T47D (cell line): ENCODE measurements around the gene MPV17L2.

Experiments
- DNase-seq, 2 experiments: peaks; one replicate each; pipeline versions ENCODE4 v3.0.0 to v3.0.0-alpha.2; 2011 to 2012; ENCODE audit warnings: low read depth in 1 of 2, low spot score in 1 of 2
- JUND ChIP-seq: IDR thresholded peaks from 2 replicates; pipeline ENCODE4 v1.6.1; 2012; ENCODE audit warnings: low read depth
- in situ Hi-C: cut with HindIII; loops from 2 replicates; pipeline ENCODE4 v1.10.0; 2016; ENCODE audit warnings: low sequenced_read_pairs, low pct_unique_long_range_greater_than_20kb

Gene MPV17L2

GRCh38 chr19:18226956-18227780 lies 34.1 kb downstream of the MPV17L2 start:
- no peak for DNase-seq
- TF ChIP-seq JUND: no peak
- in situ Hi-C loops: no loop called here

GRCh38 chr19:18227781-18228271 lies 34.8 kb downstream of the MPV17L2 start:
- in situ Hi-C loops: no loop called here
- no peak for DNase-seq
- no peak for TF ChIP-seq JUND

- DNase-seq: no peak
- TF ChIP-seq JUND: no peak
- in situ Hi-C loops: no loop called here
Observed at GRCh38 chr19:18229474-18229873, 36.5 kb downstream of the MPV17L2 start.

- DNase-seq: no peak
- in situ Hi-C loops: no loop called here
- no peak for TF ChIP-seq JUND
Observed at GRCh38 chr19:18229915-18230314, 36.9 kb downstream of the MPV17L2 start.

- DNase-seq: no peak
- in situ Hi-C loops: no loop called here
- TF ChIP-seq JUND: no peak
Observed at GRCh38 chr19:18230941-18231734, 38.1 kb downstream of the MPV17L2 start.

- in situ Hi-C loops: no loop called here
- no peak for DNase-seq
- no peak for TF ChIP-seq JUND
Observed at GRCh38 chr19:18231775-18232174, 38.8 kb downstream of the MPV17L2 start.

- no peak for DNase-seq
Observed at GRCh38 chr19:18232540-18233223, 39.7 kb downstream of the MPV17L2 start.

GRCh38 chr19:18233224-18233825 lies 40.3 kb downstream of the MPV17L2 start:
- peak; percentile 77 to 78 for DNase-seq
- no peak for TF ChIP-seq JUND
- in situ Hi-C loops: no loop called here

More at GRCh38 chr19:18232540-18233223, 39.7 kb downstream of the MPV17L2 start:
- no peak for TF ChIP-seq JUND
- in situ Hi-C loops: no loop called here

- no peak for DNase-seq
- no peak for TF ChIP-seq JUND
- in situ Hi-C loops: no loop called here
Observed at GRCh38 chr19:18234194-18234593, 41.2 kb downstream of the MPV17L2 start.

GRCh38 chr19:18239303-18239702 lies 46.3 kb downstream of the MPV17L2 start:
- in situ Hi-C loops: no loop called here
- peak in 1 of 2 experiments; percentile 35 for DNase-seq
- no peak for TF ChIP-seq JUND

- in situ Hi-C loops: no loop called here
- no peak for TF ChIP-seq JUND
- no peak for DNase-seq
Observed at GRCh38 chr19:18245297-18245696, 52.3 kb downstream of the MPV17L2 start.
